Panc1 (cell line): ENCODE results near the gene LZTFL1. TPM values are rescaled to one million over a fixed set of nuclear protein-coding genes. Genes with fewer than 3 reads are reported as not detected.

Experiments used
- ATAC-seq: fragments of 200-7000 bp; cut with Tn5 transposase; 2 replicates; pipeline ENCODE4 v1.9.1; 2020; ENCODE audit warnings: mild to moderate bottlenecking, moderate library complexity
- BruUV-seq: library from RNA; stranded (reverse); fragments of 400-500 nt; replicated peaks from 2 replicates; lab custom pipeline; 2021; lab: Mats Ljungman, UMichigan
- CTCF ChIA-PET: fragments of 300-600 bp; sonication (Branson Sonifier 250); formaldehyde crosslinking; loops from one replicate; lab custom pipeline; 2022; ENCODE audit warnings: antibody characterized with exemption; lab: Charles Lee
- POLR2A ChIA-PET: fragments of 300-600 bp; sonication (Branson Sonifier 250); formaldehyde crosslinking; loops from one replicate; lab custom pipeline; 2022; ENCODE audit warnings: antibody characterized with exemption; lab: Charles Lee
- DNase-seq: peaks from one replicate; pipeline ENCODE4 v3.0.0-alpha.2; 2010; ENCODE audit warnings: low read depth, low spot score
- H3K27ac ChIP-seq: 2 replicates; pipeline ENCODE4 v1.5.1; 2011; ENCODE audit warnings: mild to moderate bottlenecking, low read length, inconsistent platforms
- H3K27me3 ChIP-seq: fragments of 200-500 bp; sonication (Bioruptor generic); 2 replicates; pipeline ENCODE4 v1.6.0; 2014; ENCODE audit warnings: low read length, inconsistent platforms; ENCODE audit not compliant: control insufficient read depth, insufficient read depth
- H3K36me3 ChIP-seq: fragments of 200-500 bp; sonication (Bioruptor generic); 2 replicates; pipeline ENCODE4 v1.5.1; 2014; ENCODE audit warnings: inconsistent platforms, mild to moderate bottlenecking, low read length, moderate library complexity; ENCODE audit not compliant: control insufficient read depth, insufficient read depth
- H3K4me1 ChIP-seq: 2 replicates; pipeline ENCODE4 v1.5.1; 2011; ENCODE audit warnings: inconsistent platforms, mild to moderate bottlenecking, low read length, moderate library complexity; ENCODE audit not compliant: control insufficient read depth, insufficient read depth
- H3K4me3 ChIP-seq, 2 experiments: 2 replicates each; pipeline ENCODE4 v1.5.1; 2011 to 2012; ENCODE audit warnings: low read depth in 2 of 2, low read length in 2 of 2, mild to moderate bottlenecking in 2 of 2, inconsistent platforms in 1 of 2, moderate library complexity in 1 of 2
- H3K9me3 ChIP-seq: fragments of 200-500 bp; sonication (Bioruptor generic); 2 replicates; pipeline ENCODE4 v1.5.1; 2014; ENCODE audit warnings: low read depth, mild to moderate bottlenecking, inconsistent platforms, low read length, moderate library complexity; ENCODE audit not compliant: control insufficient read depth, insufficient read depth
- POLR2AphosphoS5 ChIP-seq: IDR thresholded peaks from 2 replicates; pipeline ENCODE4 v1.6.1; 2012; ENCODE audit warnings: mild to moderate bottlenecking, low read depth, low read length, moderate library complexity
- SIN3A ChIP-seq: IDR thresholded peaks from 2 replicates; pipeline ENCODE4 v1.6.1; 2012; ENCODE audit warnings: low read depth, mild to moderate bottlenecking, low read length, moderate library complexity, borderline replicate concordance; ENCODE audit not compliant: insufficient read depth
- TCF7L2 ChIP-seq: IDR thresholded peaks from 2 replicates; pipeline ENCODE4 v1.6.1; 2011; ENCODE audit warnings: mild to moderate bottlenecking, low read depth, low read length, inconsistent platforms
- in situ Hi-C: cut with HindIII; loops from 2 replicates; pipeline ENCODE4 v1.10.0; 2016; ENCODE audit warnings: low sequenced_read_pairs, low pct_unique_long_range_greater_than_20kb
- intact Hi-C: fragments of 100-400 bp; cut with micrococcal nuclease; formaldehyde crosslinking; loops from one replicate; pipeline ENCODE4 v1.10.0; 2022; ENCODE audit not compliant: unreplicated experiment
- total RNA-seq: library from RNA; stranded (reverse); gene quantifications from one replicate; pipeline ENCODE4 v1.2.1, GENCODE V29; 2021; ENCODE audit not compliant: unreplicated experiment
- TF ChIP-seq, protein P1 (sequence below), 2 experiments: IDR thresholded peaks; 2 replicates each; pipeline ENCODE4 v1.6.1; 2011 to 2012; ENCODE audit warnings: low read depth in 2 of 2, control low read depth in 1 of 2, low read length in 1 of 2, mild to moderate bottlenecking in 1 of 2, moderate library complexity in 1 of 2; ENCODE audit not compliant: insufficient read depth in 1 of 2
- TF ChIP-seq, protein P2 (sequence below): fragments of 450-650 bp; IDR thresholded peaks from 2 replicates; pipeline ENCODE4 v1.5.1; 2017; ENCODE audit warnings: mild to moderate bottlenecking

The LZTFL1 gene
- total RNA-seq, 1 experiment from 2014 or later, result 12.3 TPM

DNA sequence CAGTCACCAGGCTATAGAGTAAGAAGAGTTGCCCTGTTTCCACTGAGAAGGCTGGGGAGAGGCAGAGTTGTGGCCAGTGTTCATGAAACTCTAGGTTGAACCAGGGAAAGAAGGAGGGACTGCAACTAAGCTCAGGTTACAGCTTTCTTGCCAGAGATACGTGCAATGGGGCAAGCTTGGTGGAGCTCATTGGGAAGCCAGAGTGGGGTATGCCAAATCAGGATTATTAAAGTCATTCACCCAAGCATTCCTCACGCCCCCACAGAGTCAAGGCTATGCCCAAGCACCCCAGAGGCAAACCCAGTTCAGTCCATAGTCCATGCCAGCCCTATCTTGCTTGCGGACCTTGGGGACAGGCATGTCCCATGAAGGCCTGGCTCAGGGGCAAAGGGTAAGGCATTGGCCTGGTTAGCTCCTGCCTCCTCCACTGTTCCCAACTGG is 63.1 kb downstream of the LZTFL1 start:
- Histone ChIP-seq H3K27ac (no peak overlapping the region), H3K9me3 (no peaks in the 10 kb centered on the region), H3K27me3 (no peaks in the 10 kb centered on the region), H3K36me3 (no peaks in the 10 kb centered on the region), H3K4me1 (no peaks in the 10 kb centered on the region), H3K4me3 (no peak overlapping the region)
- ATAC-seq (no peak), DNase-seq (no peak)
- TF ChIP-seq POLR2AphosphoS5 (no peak), TCF7L2 (no peak), SIN3A (no peak)
- TF ChIP-seq, protein P1, sequence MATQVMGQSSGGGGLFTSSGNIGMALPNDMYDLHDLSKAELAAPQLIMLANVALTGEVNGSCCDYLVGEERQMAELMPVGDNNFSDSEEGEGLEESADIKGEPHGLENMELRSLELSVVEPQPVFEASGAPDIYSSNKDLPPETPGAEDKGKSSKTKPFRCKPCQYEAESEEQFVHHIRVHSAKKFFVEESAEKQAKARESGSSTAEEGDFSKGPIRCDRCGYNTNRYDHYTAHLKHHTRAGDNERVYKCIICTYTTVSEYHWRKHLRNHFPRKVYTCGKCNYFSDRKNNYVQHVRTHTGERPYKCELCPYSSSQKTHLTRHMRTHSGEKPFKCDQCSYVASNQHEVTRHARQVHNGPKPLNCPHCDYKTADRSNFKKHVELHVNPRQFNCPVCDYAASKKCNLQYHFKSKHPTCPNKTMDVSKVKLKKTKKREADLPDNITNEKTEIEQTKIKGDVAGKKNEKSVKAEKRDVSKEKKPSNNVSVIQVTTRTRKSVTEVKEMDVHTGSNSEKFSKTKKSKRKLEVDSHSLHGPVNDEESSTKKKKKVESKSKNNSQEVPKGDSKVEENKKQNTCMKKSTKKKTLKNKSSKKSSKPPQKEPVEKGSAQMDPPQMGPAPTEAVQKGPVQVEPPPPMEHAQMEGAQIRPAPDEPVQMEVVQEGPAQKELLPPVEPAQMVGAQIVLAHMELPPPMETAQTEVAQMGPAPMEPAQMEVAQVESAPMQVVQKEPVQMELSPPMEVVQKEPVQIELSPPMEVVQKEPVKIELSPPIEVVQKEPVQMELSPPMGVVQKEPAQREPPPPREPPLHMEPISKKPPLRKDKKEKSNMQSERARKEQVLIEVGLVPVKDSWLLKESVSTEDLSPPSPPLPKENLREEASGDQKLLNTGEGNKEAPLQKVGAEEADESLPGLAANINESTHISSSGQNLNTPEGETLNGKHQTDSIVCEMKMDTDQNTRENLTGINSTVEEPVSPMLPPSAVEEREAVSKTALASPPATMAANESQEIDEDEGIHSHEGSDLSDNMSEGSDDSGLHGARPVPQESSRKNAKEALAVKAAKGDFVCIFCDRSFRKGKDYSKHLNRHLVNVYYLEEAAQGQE (IDR thresholded peaks at IDR 0.05; ENCODE audit: insufficient read depth in 1 of 2, low read depth in 2 of 2, low read length in 1 of 2), result no peak
- TF ChIP-seq, protein P2, sequence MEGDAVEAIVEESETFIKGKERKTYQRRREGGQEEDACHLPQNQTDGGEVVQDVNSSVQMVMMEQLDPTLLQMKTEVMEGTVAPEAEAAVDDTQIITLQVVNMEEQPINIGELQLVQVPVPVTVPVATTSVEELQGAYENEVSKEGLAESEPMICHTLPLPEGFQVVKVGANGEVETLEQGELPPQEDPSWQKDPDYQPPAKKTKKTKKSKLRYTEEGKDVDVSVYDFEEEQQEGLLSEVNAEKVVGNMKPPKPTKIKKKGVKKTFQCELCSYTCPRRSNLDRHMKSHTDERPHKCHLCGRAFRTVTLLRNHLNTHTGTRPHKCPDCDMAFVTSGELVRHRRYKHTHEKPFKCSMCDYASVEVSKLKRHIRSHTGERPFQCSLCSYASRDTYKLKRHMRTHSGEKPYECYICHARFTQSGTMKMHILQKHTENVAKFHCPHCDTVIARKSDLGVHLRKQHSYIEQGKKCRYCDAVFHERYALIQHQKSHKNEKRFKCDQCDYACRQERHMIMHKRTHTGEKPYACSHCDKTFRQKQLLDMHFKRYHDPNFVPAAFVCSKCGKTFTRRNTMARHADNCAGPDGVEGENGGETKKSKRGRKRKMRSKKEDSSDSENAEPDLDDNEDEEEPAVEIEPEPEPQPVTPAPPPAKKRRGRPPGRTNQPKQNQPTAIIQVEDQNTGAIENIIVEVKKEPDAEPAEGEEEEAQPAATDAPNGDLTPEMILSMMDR, result no peak
- intact Hi-C loops (no loop called here), in situ Hi-C loops (no loop called here)
- ChIA-PET POLR2A (no interaction called here), CTCF (no interaction called here)
- no TSS peak for BruUV-seq

DNA sequence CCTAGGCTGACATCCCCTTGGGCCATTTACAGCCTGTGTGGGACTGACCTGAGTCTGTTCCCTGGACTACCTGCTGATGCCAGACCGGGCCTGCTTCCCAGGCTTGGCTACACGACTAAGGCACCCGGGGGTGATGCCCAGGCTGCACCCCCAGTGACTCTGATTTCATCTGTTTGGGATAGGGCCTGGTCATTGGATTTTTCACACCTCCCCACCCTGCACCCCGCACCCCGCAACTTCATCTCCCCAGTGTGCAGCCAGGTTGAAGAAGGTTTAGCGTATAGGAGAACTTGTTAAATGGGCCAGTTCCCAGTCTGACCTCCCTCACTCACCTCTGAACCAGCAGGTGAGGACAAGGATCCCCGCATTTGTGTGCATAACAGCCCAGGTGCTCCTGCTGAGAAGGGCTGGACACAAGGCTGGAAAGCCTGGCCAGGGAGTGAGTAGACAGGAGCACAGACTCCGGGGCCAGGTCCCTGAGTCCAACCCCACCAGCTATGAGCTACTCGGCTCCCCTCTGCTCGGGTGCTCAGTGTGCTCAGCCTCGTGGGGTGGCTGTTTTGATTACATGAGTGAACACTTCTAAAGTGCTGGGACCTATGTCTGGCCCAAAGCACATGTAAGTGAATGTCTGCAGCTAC is 64.1 kb downstream of the LZTFL1 start:
- POLR2A ChIA-PET, result no interaction called here
- Histone ChIP-seq H3K36me3 (no peaks in the 10 kb centered on the region), H3K4me3 (no peak overlapping the region), H3K27ac (no peak overlapping the region), H3K4me1 (no peaks in the 10 kb centered on the region), H3K9me3 (no peaks in the 10 kb centered on the region), H3K27me3 (no peaks in the 10 kb centered on the region)
- DNase-seq, result no peak
- intact Hi-C loops (no loop called here), in situ Hi-C loops (no loop called here)
- no TSS peak for BruUV-seq
- CTCF ChIA-PET, result no interaction called here
- ATAC-seq, result no peak
- TF ChIP-seq POLR2AphosphoS5 (no peak), TCF7L2 (no peak), SIN3A (no peak)
- TF ChIP-seq, protein P2, result no peak
- TF ChIP-seq, protein P1 (IDR thresholded peaks at IDR 0.05; ENCODE audit: insufficient read depth in 1 of 2, low read depth in 2 of 2, low read length in 1 of 2), result no peak
